ENCODE measurements around the gene MEN1. TPM values are rescaled to one million over a fixed set of nuclear protein-coding genes. Genes with fewer than 3 reads are reported as not detected.

The MEN1 gene
- total and polyA plus RNA-seq, 2 of the 13 experiments (the other 11 are each of a cell fraction or from before 2014, with no cell fraction given) = 20.5 to 27.3 TPM

GRCh38 chr11:64842851-64843685, 32.7 kb upstream of the MEN1 start (continued):
- TF ChIP-seq ZBTB34 (CRISPR knock-in tag; IDR thresholded peaks at IDR 0.05) (no peak), TIGD3 (CRISPR knock-in tag; IDR thresholded peaks at IDR 0.05; ENCODE audit: borderline replicate concordance) (no peak), ZNF234 (CRISPR knock-in tag; conservative IDR thresholded peaks at IDR 0.05) (no peak), GTF2F1 (IDR thresholded peaks at IDR 0.05; ENCODE audit: low read length) (no peak), CC2D1A (CRISPR knock-in tag; IDR thresholded peaks at IDR 0.05) (no peak), GFI1 (CRISPR knock-in tag; IDR thresholded peaks at IDR 0.05; ENCODE audit: borderline replicate concordance) (0 out of 2 replicates have a peak, but pooled peaks have one; percentile 43), ZNF670 (CRISPR knock-in tag; IDR thresholded peaks at IDR 0.05; ENCODE audit: borderline replicate concordance) (no peak), ZBTB8A (CRISPR knock-in tag; IDR thresholded peaks at IDR 0.05; ENCODE audit: borderline replicate concordance, low read depth) (no peak), ZNF326 (CRISPR knock-in tag; IDR thresholded peaks at IDR 0.05; ENCODE audit: borderline replicate concordance) (no peak), SMAD1 (CRISPR knock-in tag; IDR thresholded peaks at IDR 0.05; ENCODE audit: borderline replicate concordance, low read depth) (no peak), GABPA (IDR thresholded peaks at IDR 0.05; ENCODE audit: low read depth, low read length) (no peak), GABPA (CRISPR knock-in tag; IDR thresholded peaks at IDR 0.05; ENCODE audit: low read depth) (no peak), SMARCE1 (IDR thresholded peaks at IDR 0.05; ENCODE audit: borderline replicate concordance) (no peak), MTA1 (CRISPR knock-in tag; IDR thresholded peaks at IDR 0.05; ENCODE audit: borderline replicate concordance) (peak; percentile 79; the same call in 1 of the 2 replicates), MIXL1 (CRISPR knock-in tag; IDR thresholded peaks at IDR 0.05) (no peak; the same call in 1 of the 2 replicates), TBP (CRISPR knock-in tag; IDR thresholded peaks at IDR 0.05) (no peak), XRCC5 (optimal IDR thresholded peaks at IDR 0.05; ENCODE audit: low read length) (peak; percentile 21), GATA4 (IDR thresholded peaks at IDR 0.05; ENCODE audit: borderline replicate concordance, low read depth) (no peak), ZSCAN12 (CRISPR knock-in tag; IDR thresholded peaks at IDR 0.05) (no peak), LRRFIP1 (CRISPR knock-in tag; conservative IDR thresholded peaks at IDR 0.05) (no peak), USF2 (IDR thresholded peaks at IDR 0.05; ENCODE audit: low read depth, low read length) (no peak), USF2 (CRISPR knock-in tag; IDR thresholded peaks at IDR 0.05; ENCODE audit: borderline replicate concordance) (no peak), PHF8 (CRISPR knock-in tag; IDR thresholded peaks at IDR 0.05) (no peak)

Data from HepG2 (cell line).